ENCODE results near the gene FTCD.
"Not testable (repeated sequence)": the region's sequence is repeated elsewhere in the genome, so short reads cannot be mapped to it uniquely, and the experiment has no call there.

Gene FTCD, protein sequence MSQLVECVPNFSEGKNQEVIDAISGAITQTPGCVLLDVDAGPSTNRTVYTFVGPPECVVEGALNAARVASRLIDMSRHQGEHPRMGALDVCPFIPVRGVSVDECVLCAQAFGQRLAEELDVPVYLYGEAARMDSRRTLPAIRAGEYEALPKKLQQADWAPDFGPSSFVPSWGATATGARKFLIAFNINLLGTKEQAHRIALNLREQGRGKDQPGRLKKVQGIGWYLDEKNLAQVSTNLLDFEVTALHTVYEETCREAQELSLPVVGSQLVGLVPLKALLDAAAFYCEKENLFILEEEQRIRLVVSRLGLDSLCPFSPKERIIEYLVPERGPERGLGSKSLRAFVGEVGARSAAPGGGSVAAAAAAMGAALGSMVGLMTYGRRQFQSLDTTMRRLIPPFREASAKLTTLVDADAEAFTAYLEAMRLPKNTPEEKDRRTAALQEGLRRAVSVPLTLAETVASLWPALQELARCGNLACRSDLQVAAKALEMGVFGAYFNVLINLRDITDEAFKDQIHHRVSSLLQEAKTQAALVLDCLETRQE

DNA sequence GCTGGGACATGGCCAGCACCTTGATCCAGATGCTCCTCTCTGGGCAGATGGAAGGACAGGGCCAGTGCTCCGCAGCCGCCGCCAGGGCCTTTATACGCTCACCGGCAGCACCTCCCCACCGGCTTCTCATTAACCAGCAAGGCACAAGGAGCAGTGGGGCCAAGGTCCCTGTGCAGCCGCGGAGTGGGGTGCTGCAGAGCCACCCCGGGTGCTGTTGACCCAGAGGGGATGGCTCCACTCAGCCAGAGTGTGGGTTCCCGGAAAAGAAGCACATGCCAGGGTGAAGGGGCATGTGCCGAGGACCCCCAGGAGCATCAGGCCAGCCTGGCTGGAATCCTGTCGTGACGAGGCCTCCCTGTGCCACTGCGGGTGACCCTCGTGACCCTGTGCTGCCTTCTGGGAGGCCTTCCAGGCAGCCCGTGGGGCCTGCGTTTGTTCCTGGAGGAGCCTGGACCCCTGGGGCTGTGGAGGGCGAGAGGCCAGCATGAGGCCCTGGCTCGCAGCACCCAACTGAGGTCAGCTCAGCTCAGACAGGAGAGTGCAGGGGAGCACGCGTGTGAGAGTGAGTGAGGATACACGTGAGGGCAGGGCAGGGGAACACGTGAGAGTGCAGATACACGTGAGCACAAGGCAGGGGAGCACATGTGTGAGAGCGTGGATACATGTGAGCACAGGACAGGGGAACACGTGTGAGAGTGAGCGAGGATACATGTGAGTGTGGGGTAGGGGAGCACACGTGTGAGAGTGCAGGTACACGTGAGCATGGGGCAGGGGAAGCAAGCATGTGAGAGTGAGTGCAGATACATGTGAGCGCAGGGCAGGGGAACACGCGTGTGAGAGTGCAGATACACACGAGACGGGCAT is at the start of gene FTCD:
Gene FTCD (minus strand): TSS at position 66 of the 864 bp plus-strand sequence. CDS start 56 bp downstream, at position 10.
- no peak for DNase-seq (ENCODE audit: low read depth)

DNA sequence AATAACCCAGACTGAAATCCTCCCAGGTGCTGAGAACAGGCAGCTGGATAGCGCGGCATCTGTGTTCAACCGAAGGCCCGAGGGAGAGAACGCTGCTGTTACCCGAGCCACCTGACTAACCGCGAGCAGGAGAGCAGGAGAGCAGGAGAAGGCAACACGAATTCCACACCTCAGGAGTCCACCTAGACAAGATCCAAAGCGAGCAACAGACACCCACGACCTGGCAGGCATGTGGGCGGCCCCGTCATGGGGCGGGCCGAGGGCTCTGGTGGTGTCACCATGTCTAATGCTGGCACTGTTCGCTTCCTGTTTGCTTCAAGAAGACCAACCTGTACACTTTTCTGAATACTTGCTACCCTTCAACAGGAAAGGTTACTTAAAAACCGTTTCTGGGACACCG is 49.8 kb upstream of the FTCD start:
- DNase-seq (ENCODE audit: low read depth) = no peak

DNA sequence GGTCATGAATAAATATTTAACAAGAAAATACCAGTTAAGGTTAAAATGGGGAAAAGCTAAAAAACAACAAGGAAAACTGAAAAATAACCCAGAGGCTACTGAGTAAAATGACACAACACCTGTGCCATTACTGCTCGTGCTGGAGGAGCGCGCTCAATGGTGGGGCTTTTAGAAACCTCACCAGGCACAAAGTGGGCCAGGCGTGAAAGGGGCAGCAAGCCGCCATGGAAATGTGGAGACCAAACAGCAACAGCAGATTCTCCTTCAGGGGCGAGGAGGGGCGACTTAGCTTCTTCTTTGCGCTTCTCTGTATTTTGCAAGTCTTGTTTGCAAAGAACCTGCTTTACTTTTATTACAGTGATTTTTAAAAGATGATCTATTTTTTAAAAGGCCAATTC is 47.8 kb upstream of the FTCD start:
- no peak for DNase-seq (ENCODE audit: low read depth)

DNA sequence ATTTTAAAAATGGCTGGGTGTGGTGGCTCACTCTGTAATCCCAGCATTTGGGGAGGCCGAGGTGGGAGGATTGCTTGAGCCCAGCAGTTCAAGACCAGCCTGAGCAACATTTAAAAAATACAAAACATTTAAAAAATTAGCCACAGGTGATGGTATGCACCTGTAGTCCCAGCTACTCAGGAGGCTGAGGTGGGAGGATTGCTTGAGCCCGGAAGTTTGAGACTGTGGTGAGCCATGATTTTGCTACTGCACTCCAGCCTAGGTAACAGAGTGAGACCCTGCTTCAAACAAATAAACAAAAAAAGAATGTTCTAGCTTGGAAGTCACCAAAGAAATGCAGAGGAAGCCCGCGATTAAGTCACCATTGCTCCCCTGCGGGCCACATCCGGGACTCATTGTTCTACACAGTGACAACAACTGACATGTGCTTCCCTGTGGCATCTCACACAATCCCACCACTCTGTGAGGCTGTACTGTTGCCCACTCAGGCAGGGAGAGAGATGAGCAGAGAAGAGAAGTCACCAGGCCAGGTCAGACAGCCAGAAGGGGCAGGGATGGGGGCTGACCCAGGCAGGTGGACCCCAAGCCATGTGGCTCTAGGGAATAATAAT is 47.3 kb upstream of the FTCD start:
- no peak for DNase-seq (ENCODE audit: low read depth)

DNA sequence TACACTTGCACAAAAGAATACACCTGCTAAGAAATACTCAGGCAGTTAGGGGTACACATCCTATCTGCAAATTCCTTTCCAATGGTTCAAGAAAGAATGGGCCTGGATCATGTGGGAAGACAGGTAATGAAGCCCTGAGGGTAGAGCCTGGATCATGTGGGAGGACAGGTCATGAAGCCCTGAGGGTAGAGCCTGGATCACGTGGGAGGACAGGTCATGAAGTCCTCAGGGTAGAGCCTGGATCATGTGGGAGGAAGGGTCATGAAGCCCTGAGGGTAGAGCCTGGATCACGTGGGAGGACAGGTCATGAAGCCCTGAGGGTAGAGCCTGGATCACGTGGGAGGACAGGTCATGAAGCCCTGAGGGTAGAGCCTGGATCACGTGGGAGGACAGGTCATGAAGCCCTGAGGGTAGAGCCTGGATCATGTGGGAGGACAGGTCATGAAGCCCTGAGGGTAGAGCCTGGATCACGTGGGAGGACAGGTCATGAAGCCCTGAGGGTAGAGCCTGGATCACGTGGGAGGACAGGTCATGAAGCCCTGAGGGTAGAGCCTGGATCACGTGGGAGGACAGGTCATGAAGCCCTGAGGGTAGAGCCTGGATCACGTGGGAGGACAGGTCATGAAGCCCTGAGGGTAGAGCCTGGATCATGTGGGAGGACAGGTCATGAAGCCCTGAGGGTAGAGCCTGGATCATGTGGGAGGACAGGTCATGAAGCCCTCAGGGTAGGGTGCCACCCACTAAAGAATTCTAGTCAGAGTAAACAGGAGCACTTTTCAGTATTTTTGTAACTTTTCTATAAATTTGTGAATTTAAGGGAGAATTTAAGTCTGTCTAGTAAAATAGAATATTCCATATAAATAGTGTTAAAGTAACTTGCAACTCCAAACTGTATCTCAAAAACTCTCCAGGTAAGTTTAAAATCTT is 45.8 kb upstream of the FTCD start:
- not testable (repeated sequence) for DNase-seq (ENCODE audit: low read depth)

DNA sequence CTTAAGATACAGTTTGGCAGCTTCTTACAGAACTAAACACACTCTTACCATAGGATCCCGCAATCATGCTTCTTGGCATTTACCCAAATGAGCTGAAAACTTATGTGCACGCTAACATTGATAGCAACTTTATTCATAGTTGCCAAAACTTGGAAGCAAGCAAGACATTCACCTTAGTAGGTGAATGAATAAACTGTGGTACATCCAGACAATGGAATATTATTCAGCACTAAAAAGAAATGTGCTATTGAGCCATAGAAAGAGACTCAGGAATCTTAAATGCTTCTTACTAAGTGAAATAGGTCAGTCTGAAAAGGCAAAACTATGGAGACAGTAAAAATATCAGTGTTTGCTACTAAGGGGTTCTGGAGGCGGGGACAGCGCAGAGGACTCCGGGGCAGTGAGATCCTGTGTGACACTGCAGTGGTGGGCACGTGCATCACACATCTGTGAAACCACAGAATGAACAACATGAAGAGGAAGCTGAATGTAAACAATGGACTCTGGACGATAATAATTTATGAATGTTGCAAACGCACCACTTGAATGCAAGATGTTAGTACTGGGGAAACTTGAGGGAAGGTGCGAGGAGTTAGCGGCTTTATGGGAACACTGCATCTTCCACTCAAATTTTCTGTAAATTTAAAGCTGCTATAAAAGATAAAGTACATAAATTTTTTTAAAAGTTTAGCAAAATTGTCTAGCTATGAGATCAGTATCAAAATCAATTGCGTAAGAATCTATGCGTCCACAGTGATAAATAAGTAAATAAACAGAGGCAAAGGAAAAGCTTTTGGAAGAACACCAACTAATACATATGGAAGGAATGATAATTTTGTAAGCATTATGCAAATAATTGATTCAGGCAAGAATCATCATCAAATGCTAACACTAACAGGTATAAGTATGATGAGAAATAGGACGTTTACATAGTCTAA is 44.3 kb upstream of the FTCD start:
- DNase-seq (ENCODE audit: low read depth) = no peak

DNA sequence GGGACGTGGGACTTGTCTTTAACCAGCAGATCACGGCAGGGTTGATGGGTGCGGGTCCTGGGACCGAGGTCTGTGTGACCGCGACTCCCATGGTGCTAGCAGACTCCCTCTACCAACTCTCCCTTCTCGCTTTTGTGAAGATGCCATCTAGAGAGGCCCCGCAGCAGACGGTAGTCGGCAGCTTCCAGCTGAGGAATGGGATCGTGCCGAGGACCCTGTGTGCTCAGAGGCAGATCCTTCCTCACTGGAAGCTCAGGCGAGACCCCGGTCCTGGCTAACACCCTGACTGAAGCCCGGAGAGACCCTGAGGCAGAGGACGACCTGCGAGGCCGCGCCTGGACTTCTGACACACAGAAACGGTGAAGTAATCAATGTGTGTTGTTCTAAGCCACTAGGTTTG is 41.4 kb upstream of the FTCD start:
- no peak for DNase-seq (ENCODE audit: low read depth)

DNA sequence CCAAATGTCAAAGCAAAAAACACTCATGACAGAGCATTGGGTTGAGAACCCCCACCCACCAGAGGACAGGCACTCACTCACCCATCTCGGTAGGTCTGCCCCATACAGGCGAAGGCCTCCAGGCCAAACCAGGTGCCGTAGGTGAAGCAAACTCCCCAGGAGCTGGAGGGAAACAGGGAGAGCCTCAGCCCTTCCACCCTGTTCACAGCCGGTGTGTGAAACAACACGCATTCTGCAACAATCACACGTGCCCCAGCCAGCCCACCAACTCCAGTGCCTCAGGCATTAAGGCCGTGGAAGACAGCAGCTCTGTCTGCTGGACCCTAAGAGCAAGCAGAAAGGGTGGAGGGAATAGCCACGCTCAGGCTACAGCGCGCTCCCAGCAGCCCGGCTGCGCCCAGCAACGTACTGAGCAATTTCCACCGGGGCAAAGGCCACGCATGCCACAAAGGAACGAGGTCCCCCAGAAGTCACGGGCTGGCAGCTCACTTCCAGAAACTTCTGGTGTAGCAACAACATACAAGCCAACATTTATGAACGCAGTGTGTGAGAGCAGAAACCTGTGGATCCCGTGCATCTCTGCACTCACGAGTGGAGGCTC is 40.3 kb upstream of the FTCD start:
- DNase-seq (ENCODE audit: low read depth) = no peak

DNA sequence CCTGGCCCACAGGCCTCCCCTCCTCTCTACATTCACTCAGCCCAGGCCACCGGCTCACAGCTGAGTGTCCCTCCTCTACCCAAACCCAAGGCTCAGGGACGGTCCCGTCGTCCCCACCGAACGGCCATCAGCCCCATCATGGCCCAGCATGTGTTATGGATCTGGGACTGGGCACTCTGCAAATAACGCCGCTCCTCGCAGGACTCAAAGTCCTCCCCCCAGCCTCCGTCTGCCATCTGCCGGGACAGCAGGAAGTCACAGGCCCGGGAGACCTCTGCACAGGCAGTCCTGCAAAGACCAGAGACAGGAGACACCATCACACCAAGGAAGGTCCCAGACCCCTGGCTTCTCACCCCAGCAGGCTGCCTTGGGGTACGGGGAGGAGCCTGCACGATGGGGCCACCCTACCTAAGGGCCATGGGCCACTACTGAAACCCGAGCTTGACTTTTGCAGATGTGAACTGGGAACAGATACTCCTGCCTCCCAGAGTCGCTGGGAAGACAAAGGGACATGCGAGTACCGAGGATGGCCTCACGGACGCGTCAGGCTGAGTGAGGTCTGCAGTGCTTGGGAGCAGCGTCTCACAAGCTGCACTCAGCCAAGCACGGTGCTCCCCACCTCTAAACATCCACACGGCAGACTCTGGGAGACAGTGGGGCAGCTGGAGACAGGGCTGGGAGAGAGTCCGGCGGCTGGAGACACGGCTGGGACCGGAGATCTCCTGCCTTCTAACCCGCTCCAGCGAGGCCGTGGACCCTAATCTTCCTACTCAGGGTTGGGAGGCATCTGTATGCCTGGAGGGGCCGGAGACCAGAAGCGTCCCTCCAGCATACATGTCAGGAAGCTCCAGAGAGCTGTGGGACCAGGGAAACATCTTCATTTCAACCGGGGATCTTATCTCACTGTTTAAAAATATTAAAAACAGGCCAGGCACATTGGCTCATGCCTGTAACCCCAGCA is 39.3 kb upstream of the FTCD start:
- DNase-seq (ENCODE audit: low read depth) = no peak

DNA sequence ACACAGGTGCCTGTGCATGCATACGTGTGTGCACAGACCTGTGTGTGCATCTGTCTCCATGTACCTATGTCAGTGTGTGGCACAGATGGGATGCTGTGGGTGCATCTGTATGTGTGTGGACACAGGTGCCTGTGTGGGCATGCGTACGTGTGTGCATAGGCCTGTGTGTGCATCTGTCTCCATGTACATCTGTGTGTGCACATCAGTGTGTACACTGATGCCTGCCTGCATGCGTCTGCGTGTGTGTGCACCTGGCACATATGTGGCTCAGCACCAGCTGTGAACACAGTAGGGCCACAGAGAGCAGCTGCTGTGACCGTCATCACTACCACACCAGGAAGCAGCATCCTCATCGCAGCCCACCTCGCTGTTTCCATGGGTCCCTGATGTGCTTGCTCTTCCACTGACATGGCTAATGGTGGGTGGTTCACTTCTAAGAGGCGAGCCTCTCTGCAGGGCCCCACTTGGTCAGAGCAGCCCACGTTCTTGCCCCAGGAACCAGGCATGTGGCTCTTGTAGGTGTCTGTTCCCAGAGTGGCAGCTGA is 38.5 kb upstream of the FTCD start:
- no peak for DNase-seq (ENCODE audit: low read depth)

DNA sequence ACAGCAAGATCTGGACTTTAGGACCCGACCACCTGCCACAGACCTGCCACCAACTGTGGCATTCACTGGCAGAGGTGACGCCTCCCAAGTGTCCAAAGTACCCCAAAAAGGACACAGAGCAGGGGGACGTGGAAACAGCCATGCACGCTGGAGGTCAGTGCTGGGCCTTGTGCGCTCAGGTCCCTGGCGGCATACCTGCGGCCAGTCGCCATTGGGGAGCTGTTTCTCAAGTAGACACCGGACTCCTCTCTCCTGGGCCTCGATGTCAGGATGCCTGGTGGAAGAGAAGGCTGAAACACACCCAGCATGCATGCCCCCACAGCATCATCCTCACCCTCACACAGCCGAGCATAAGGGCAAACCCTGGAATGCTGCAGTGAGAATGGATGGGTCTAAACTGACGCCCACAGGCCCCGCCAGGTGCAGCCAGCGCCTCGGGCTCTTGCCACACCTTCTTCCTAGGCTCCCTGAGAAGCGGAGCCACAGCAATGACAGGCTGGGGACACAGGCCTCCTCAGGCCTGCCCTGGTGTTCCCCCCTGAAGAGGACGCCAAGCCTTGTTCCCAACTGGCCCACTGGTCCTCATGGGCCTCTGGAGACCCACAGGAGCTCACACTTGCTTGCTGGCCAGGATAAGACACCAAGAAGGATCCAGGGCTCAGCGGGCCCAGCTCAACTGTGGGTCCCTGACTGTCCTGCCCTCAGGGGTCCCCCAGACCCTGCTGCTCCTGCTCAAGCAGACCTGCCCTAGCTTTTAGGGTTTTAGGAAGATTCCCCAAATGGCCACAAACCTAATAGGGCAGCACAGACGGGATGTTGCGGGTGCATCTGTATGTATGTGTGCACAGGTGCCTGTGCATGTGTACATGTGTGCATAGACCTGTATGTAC is 36.6 kb upstream of the FTCD start:
- DNase-seq (ENCODE audit: low read depth) = no peak

DNA sequence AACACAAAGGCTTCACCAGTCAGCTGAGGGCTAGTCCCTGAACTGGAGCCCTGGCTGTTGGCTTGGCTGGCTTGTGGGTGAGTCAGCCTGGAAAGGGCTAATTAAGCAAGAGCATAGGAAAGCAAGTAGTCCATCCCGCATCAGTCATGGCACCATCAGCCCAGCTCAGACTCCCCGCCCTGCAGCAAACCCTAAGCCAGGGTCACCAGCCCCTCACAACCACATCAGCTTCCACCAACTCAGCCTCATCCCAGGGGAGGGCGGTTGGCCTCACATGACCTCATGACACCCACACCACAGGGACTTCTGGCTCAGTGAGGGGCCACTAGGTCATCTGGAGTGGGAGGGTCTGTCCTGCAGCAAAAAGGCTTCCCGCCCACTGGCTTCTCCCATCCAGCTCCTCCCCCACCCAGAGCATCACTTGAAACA is 35.9 kb upstream of the FTCD start:
- no peak for DNase-seq (ENCODE audit: low read depth)

DNA sequence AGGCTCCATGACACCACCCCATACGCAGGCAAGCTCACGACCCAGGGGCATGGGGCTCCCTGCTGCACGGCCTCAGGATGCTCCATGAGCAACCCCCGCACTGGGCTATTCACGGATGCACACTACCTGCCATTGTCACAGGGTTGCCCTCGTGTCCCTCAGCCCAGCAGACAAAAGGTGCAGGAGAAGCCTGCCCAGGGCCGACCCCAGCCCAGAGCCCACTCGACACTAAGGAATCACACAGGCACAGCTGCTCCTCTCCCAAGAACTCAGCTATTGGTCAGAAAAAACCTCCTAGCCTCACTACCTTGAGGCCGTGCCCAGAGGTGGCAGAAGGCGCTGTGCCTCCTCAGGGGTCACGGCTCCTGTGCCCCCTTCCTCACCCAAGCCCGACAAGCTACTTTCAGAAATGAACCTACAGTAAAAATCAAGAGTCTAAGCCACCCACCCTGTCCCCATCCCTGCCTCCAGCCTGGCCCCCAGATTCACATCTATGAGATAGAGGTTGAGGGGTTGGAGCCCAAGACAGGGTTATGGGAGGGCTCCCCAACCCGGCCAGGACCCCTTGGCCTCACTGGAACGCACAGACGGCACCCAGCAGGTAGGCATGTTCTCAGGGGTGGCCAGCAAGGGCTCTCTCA is 35.2 kb upstream of the FTCD start:
- no peak for DNase-seq (ENCODE audit: low read depth)

DNA sequence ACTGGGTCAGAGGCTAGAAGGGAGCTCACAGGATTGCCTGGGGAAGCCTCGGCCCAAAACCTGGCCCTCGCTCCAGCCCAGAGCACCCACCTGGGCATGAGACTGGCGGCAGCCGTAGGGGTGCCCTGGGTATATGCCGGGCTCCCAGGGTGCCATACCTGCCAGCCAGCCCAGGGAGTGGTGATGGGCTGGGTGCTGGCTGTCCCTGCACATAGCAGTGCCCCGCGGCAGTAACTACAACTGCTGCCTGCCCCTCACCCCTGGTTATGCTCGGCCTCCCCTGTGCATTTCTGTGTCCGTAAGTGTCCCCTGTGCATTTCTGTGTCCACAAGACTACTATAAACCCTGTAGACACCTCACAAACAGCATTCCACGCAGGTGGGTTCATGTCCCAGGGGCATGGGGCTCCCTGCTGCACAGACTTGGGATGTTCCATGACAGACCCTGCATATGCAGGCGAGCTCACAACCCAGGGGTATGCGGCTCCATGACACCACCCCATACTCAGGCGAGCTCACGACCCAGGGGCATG is 34.6 kb upstream of the FTCD start:
- no peak for DNase-seq (ENCODE audit: low read depth)

DNA sequence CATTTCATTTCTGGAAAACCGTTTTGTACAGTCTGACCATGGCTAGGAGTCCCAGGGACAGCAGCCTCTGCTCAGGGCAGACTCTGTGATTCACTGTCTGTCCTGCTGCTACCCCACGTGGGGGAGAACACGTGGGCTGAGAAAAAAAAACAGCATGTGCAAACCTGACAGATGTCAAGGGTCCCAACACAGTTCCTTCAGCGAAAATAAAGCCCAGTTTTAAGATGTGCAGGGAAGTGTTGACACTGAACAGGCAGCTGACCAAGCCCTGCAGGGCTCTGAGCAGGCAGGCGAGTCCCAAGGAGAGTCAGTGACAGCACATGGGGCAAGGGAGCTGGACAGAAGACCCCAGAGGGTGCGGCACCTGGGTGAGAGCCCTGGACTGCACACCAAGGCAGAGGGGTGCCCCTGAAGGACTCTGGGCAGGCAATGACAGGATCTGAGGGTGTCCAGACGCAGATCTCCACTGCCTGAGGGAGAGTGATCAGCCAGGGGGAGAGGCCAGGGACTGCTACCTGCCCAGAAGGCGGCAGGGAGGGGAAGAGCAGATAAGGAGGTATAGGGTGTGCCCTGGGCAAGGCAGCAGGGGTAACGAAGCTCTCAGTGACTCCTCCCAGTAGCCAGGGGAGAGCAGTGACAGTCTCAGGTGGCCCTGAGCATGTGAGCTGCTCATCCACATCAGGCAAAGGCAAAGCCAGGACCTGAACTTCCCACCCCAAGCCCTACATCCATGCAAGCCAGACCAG is 34.0 kb upstream of the FTCD start:
- DNase-seq (ENCODE audit: low read depth) = no peak

Measured in stimulated activated CD8-positive, alpha-beta memory T cell treated with anti-CD3 and anti-CD28 coated beads, Interleukin-4, amount 100 ng/mL, for 24 hours (primary cell).